Gastrocnemius medialis (tissue), 4 donors: ENCODE results near the gene DRC7. TPM values are rescaled to one million over a fixed set of nuclear protein-coding genes. Genes with fewer than 3 reads are reported as not detected.

Experiments used
- ATAC-seq, 2 donors: fragments of 150-250 bp; one replicate each; pipeline ENCODE4 v1.9.1; 2016
- DNase-seq, 2 donors: peaks; one replicate each; pipeline ENCODE4 v3.0.0-alpha.2; 2019
- H3K27ac ChIP-seq, 4 donors: fragments of 200-600 bp; sonication (generic); 1 replicate in 1 of 4; 2 replicates in 3 of 4; pipeline ENCODE4 v1.5.1; 2016 to 2018; ENCODE audit warnings: mild to moderate bottlenecking in 2 of 4, moderate library complexity in 1 of 4
- H3K27me3 ChIP-seq, 3 donors: fragments of 200-600 bp; sonication (generic) in 2 of 3; 1 replicate in 1 of 3; 2 replicates in 2 of 3; pipeline versions ENCODE4 v1.5.1 to v1.6.0; 2016 to 2019; ENCODE audit warnings: mild to moderate bottlenecking in 1 of 3, moderate library complexity in 1 of 3
- H3K36me3 ChIP-seq, 2 donors: fragments of 200-600 bp; sonication (generic) in 1 of 2; one replicate each; pipeline ENCODE4 v1.5.1; 2017 to 2018
- H3K4me1 ChIP-seq, 2 donors: fragments of 200-600 bp; sonication (generic) in 1 of 2; one replicate each; pipeline ENCODE4 v1.5.1; 2016 to 2017; ENCODE audit warnings: mild to moderate bottlenecking in 2 of 2
- H3K4me3 ChIP-seq, 4 donors: fragments of 200-600 bp; sonication (generic) in 3 of 4; 1 replicate in 1 of 4; 2 replicates in 3 of 4; pipeline ENCODE4 v1.5.1; 2016 to 2019; ENCODE audit warnings: mild to moderate bottlenecking in 2 of 4
- H3K9me3 ChIP-seq, 3 donors: fragments of 200-600 bp; sonication (generic) in 2 of 3; 1 replicate in 1 of 3; 2 replicates in 2 of 3; pipeline ENCODE4 v1.5.1; 2016 to 2019
- POLR2A ChIP-seq, 2 donors: fragments of 450-650 bp; IDR thresholded peaks; one replicate each; pipeline ENCODE4 v1.6.1; 2017; ENCODE audit warnings: antibody characterized with exemption in 2 of 2, mild to moderate bottlenecking in 2 of 2, moderate library complexity in 2 of 2
- in situ Hi-C, 4 donors: fragments of 200-750 bp; cut with MboI; loops; one replicate each; pipeline versions ENCODE4 v1.15.0 to v1.8.0; 2017; ENCODE audit warnings: low sequenced_read_pairs in 4 of 4
- intact Hi-C: fragments of 100-400 bp; cut with DNase I; formaldehyde crosslinking; loops from one replicate; pipeline ENCODE4 v1.15.1; 2023; ENCODE audit warnings: low total_unique reads
- total RNA-seq, 4 donors: library from RNA; depleted of rRNA; stranded (reverse); fragments of >200 nt; gene quantifications; one replicate each; pipeline versions ENCODE4 v1.1.0 to v1.2.3, GENCODE V29; 2016
- TF ChIP-seq, protein P1 (sequence below), 5 experiments: fragments of 450-650 bp in 3 of 5; fragments of 200-600 bp in 2 of 5; sonication (generic) in 2 of 5; IDR thresholded peaks in 4 of 5; conservative IDR thresholded peaks in 1 of 5; 1 replicate in 4 of 5; 2 replicates in 1 of 5; pipeline ENCODE4 v1.5.1; 2016 to 2019; ENCODE audit warnings: antibody characterized with exemption in 5 of 5, mild to moderate bottlenecking in 3 of 5, moderate library complexity in 3 of 5

Gene DRC7, protein sequence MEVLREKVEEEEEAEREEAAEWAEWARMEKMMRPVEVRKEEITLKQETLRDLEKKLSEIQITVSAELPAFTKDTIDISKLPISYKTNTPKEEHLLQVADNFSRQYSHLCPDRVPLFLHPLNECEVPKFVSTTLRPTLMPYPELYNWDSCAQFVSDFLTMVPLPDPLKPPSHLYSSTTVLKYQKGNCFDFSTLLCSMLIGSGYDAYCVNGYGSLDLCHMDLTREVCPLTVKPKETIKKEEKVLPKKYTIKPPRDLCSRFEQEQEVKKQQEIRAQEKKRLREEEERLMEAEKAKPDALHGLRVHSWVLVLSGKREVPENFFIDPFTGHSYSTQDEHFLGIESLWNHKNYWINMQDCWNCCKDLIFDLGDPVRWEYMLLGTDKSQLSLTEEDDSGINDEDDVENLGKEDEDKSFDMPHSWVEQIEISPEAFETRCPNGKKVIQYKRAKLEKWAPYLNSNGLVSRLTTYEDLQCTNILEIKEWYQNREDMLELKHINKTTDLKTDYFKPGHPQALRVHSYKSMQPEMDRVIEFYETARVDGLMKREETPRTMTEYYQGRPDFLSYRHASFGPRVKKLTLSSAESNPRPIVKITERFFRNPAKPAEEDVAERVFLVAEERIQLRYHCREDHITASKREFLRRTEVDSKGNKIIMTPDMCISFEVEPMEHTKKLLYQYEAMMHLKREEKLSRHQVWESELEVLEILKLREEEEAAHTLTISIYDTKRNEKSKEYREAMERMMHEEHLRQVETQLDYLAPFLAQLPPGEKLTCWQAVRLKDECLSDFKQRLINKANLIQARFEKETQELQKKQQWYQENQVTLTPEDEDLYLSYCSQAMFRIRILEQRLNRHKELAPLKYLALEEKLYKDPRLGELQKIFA
- not detected for total RNA-seq

DNA sequence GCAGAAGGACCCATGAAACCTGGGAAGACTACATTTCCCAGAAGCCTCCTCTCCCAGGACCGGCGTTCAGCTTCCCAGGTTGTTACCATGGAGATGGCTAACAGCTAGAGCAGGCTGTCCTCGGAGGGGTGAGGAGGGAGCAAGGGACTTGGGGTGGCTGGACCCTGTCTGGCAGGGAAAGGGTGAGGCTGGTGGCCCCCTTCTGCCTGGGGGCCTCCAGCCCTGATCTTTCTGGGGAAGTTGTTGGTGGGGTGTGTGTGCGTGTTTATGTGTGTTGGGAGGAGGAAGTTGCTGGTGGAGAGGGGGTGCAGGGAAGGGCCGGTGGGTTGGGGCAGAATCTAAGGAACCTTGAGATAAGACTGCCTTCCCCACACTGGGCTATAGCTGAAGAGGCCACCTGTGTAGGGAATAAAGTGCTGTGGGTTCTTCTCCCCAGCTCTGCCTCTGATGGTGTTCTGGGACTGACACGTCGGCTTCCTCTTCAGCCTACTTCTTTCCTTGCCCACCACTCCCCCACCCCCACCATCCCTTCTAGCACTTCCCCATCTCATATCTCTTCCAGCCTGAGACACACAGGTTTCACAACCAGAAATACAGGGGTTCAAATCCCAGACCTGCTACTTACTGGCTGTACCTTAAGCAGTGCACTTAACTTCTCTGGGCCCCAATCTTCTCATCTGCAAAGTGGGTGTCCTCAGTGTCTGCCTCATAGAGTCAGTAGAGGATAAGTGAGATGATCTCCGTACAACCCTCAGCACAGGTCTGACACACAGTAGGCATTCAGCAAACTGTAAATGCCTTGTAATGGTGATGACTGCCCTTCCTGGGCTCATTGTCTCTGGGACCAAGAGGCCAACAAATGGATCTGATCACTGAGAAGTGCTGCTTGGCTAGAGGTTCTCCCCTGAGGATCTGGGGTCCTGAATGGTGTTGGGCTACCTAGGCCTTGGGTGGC, at the start of gene DRC7:
DRC7 (plus strand) TSS at position 82 of the 955 bp plus-strand sequence. CDS start 3,144 bp downstream, outside the sequence.
- no peaks in the 10 kb centered on the region for H3K4me1 ChIP-seq
- intact Hi-C loops = no loop called here
- H3K27me3 ChIP-seq = peaks cover 0 to 5% (median 0%) of the 10 kb centered on the region in 3 donors
- in situ Hi-C loops = no loop called here
- ATAC-seq = no peak
- H3K27ac ChIP-seq = no peak within 1 kb of the TSS
- no peak for TF ChIP-seq POLR2A (IDR thresholded peaks at IDR 0.05)
- TF ChIP-seq, protein P1, sequence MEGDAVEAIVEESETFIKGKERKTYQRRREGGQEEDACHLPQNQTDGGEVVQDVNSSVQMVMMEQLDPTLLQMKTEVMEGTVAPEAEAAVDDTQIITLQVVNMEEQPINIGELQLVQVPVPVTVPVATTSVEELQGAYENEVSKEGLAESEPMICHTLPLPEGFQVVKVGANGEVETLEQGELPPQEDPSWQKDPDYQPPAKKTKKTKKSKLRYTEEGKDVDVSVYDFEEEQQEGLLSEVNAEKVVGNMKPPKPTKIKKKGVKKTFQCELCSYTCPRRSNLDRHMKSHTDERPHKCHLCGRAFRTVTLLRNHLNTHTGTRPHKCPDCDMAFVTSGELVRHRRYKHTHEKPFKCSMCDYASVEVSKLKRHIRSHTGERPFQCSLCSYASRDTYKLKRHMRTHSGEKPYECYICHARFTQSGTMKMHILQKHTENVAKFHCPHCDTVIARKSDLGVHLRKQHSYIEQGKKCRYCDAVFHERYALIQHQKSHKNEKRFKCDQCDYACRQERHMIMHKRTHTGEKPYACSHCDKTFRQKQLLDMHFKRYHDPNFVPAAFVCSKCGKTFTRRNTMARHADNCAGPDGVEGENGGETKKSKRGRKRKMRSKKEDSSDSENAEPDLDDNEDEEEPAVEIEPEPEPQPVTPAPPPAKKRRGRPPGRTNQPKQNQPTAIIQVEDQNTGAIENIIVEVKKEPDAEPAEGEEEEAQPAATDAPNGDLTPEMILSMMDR (IDR thresholded peaks at IDR 0.05 in 4 of 5, conservative IDR thresholded peaks at IDR 0.05 in 1 of 5) = no peak
- H3K36me3 ChIP-seq = no peaks in the 10 kb centered on the region
- H3K9me3 ChIP-seq = no peaks in the 10 kb centered on the region
- DNase-seq = no peak
- H3K4me3 ChIP-seq = no peak within 1 kb of the TSS

DNA sequence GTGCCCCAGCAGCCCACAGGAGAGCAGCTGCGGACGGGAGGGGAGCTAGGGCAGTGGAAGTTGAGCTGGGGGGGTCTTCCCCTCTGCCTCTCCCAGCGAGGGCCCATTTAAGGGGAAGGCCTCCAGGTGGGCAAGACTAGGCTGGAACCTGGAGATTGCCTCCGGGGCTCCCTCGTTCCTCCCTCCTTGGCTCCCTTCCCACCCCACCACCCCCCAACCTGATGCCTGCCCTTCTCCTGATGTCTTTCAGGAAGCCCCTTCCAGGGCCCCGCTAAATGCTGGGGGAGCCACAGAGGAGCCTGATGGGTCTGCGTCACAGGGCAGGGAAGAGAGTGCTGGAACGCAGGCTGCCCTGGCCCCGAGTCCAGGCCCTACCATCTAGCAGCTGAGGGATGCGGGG, 49.4 kb upstream of the DRC7 start:
- in situ Hi-C loops (no loop called here), intact Hi-C loops (loop anchor here (5.0 kb wide), 1 partner anchor 43 kb away; no protein-coding TSS in a partner anchor)
- peaks cover 0 to 4% of the 10 kb centered on the region in 2 donors for H3K4me1 ChIP-seq
- ATAC-seq (no peak), DNase-seq (no peak)
- H3K27me3 ChIP-seq = no peaks in the 10 kb centered on the region
- H3K4me3 ChIP-seq = peak overlapping the region in 1 of 4 donors; percentile 11
- H3K27ac ChIP-seq = peak overlapping the region; percentile 24 to 77 (median 73)
- TF ChIP-seq, protein P1 (IDR thresholded peaks at IDR 0.05 in 4 of 5, conservative IDR thresholded peaks at IDR 0.05 in 1 of 5) = no peak
- TF ChIP-seq POLR2A (IDR thresholded peaks at IDR 0.05) = no peak
- H3K9me3 ChIP-seq = no peaks in the 10 kb centered on the region
- H3K36me3 ChIP-seq = no peaks in the 10 kb centered on the region

DNA sequence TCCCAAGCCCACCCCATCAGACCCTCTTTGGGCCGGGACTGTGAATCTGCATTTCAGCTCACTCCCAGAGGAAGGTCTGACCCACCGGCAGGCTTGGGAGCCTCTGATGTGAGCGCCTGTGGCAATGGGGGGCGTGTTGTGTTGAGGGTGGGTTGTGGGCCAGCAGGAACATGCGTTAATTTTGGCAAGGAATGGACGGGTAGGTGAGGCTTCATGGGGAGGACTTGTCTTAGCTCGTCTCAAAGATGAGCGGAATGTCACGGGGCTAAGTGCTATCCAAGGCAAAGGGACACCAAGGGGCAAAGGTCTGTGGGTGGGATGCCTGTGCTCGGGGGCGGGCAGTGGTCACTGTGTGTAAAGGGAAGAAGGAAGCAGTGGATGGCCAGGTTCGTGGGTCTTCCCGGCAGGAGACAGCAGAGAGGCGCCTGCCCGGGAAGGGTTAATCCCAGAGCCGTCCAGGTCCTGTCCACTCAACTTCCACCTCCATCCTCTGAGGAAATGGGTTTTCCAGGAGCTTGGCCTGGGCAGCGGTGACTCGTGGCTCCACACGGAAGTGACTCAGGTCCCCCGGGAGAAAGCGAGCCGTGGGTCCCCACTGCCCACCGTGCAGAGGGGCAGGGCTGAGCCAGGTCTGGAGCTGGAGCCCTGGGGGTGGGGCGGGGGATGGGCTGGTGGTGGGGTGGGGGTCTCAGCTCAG, 48.8 kb upstream of the DRC7 start:
- in situ Hi-C loops (no loop called here), intact Hi-C loops (loop anchor here (1.0 to 5.0 kb wide), 3 partner anchors 9 to 44 kb away; no protein-coding TSS in a partner anchor)
- Histone ChIP-seq H3K36me3 (no peaks in the 10 kb centered on the region), H3K4me3 (peak overlapping the region in 1 of 4 donors; percentile 11), H3K27me3 (no peaks in the 10 kb centered on the region), H3K27ac (peak overlapping the region; percentile 59 to 77 (median 73)), H3K4me1 (peaks cover 0 to 4% of the 10 kb centered on the region in 2 donors), H3K9me3 (no peaks in the 10 kb centered on the region)
- peak; percentile 48 to 49 for ATAC-seq
- TF ChIP-seq, protein P1 (IDR thresholded peaks at IDR 0.05 in 4 of 5, conservative IDR thresholded peaks at IDR 0.05 in 1 of 5) = no peak
- no peak for TF ChIP-seq POLR2A (IDR thresholded peaks at IDR 0.05)
- DNase-seq = peak in 1 of 2 donors; percentile 19
